Fibroblast of lung (primary cell): ENCODE results near the gene C2orf74. TPM values are rescaled to one million over a fixed set of nuclear protein-coding genes. Genes with fewer than 3 reads are reported as not detected.
A peak's percentile ranks its signal among the peaks of the same experiment; 100 is the strongest.

Experiments
- DNase-seq, 2 donors: peaks; one replicate each; pipeline versions ENCODE4 v3.0.0 to v3.0.0-alpha.2; 2010; ENCODE audit warnings: low read depth in 2 of 2
- H2AFZ ChIP-seq: 2 replicates; pipeline ENCODE4 v1.5.1; 2012; ENCODE audit warnings: low read length, control low read depth, inconsistent platforms
- H3K27ac ChIP-seq: 2 replicates; pipeline ENCODE4 v1.5.1; 2011; ENCODE audit warnings: low read length, control low read depth; ENCODE audit not compliant: insufficient read depth
- H3K27me3 ChIP-seq: 2 replicates; pipeline ENCODE4 v1.5.1; 2011; ENCODE audit warnings: mild to moderate bottlenecking, low read length; ENCODE audit not compliant: control insufficient read depth, insufficient read depth
- H3K36me3 ChIP-seq: 2 replicates; pipeline ENCODE4 v1.5.1; 2011; ENCODE audit warnings: low read length; ENCODE audit not compliant: control insufficient read depth, insufficient read depth
- H3K4me1 ChIP-seq: 2 replicates; pipeline ENCODE4 v1.5.1; 2011; ENCODE audit warnings: low read length; ENCODE audit not compliant: control insufficient read depth, insufficient read depth; ENCODE audit errors: extremely low read depth
- H3K4me2 ChIP-seq: 2 replicates; pipeline ENCODE4 v1.5.1; 2011; ENCODE audit warnings: low read length, control low read depth; ENCODE audit not compliant: insufficient read depth; ENCODE audit errors: extremely low read depth
- H3K4me3 ChIP-seq, 4 experiments: fragments of 200-600 bp in 1 of 4; sonication (generic) in 1 of 4; replicated peaks in 1 of 4; 2 replicates each; pipeline ENCODE4 v1.5.1; 2011 to 2016; ENCODE audit warnings: low read length in 4 of 4, low read depth in 3 of 4, mild to moderate bottlenecking in 3 of 4, control low read depth in 2 of 4, inconsistent platforms in 1 of 4, mixed read lengths in 1 of 4; ENCODE audit not compliant: insufficient read depth in 1 of 4; ENCODE audit errors: control extremely low read depth in 1 of 4
- H3K79me2 ChIP-seq: 2 replicates; pipeline ENCODE4 v1.5.1; 2012; ENCODE audit warnings: mild to moderate bottlenecking, low read length, inconsistent platforms; ENCODE audit not compliant: control insufficient read depth, insufficient read depth
- H3K9ac ChIP-seq: 2 replicates; pipeline ENCODE4 v1.5.1; 2011; ENCODE audit warnings: mild to moderate bottlenecking, low read length, control low read depth; ENCODE audit not compliant: insufficient read depth
- H3K9me3 ChIP-seq: 2 replicates; pipeline ENCODE4 v1.5.1; 2012; ENCODE audit warnings: low read depth, low read length; ENCODE audit not compliant: control insufficient read depth, insufficient read depth
- H4K20me1 ChIP-seq: 2 replicates; pipeline ENCODE4 v1.5.1; 2011; ENCODE audit warnings: low read length; ENCODE audit not compliant: control insufficient read depth, insufficient read depth; ENCODE audit errors: extremely low read depth
- EZH2 ChIP-seq: IDR thresholded peaks from 2 replicates; pipeline ENCODE4 v1.5.1; 2012; ENCODE audit warnings: low read length, control low read depth, mild to moderate bottlenecking; ENCODE audit errors: missing control alignments
- polyA plus RNA-seq, 2 donors: library from polyadenylated mRNA; depleted of rRNA in 1 of 2; stranded (reverse) in 1 of 2; unstranded in 1 of 2; fragments of >200 nt; gene quantifications; 2 replicates each; pipeline ENCODE4 v1.2.1, GENCODE V29; 2011 to 2012; ENCODE audit warnings: missing spikeins in 1 of 2
- total RNA-seq: library from RNA; depleted of rRNA; stranded (reverse); fragments of >200 nt; gene quantifications from 2 replicates; pipeline ENCODE4 v1.2.1, GENCODE V29; 2014
- TF ChIP-seq, protein P1 (sequence below), 2 donors: IDR thresholded peaks in 1 of 2; conservative IDR thresholded peaks in 1 of 2; 1 replicate in 1 of 2; 2 replicates in 1 of 2; pipeline ENCODE4 v1.5.1; 2011 to 2012; ENCODE audit warnings: low read length in 2 of 2, control low read depth in 1 of 2, inconsistent platforms in 1 of 2, low read depth in 1 of 2, mild to moderate bottlenecking in 1 of 2

Gene C2orf74
- total and polyA plus RNA-seq, 2 donors (not counting 1 experiment from before 2014, with no cell fraction given): 21.5 to 44.0 TPM

DNA sequence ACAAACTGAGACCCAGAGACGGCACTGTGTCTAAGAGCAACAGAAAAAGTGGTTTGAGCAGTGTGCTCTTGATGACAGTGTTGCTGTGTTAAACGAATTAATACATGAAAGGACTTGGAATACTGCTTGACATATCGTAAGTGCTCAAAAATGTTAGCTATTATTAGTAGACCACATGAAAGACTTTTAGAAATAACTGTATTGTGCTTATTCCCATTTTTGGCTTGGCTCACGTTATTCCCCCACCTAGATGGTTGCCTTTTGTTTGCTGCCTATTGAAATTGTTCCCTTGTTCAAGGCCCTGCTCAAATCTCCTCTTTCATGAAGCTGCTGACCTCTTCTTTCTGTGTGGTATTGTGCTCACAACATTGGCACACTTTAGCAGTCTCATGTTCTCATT is 27.8 kb upstream of the C2orf74 start:
- H3K4me1 ChIP-seq: no peaks in the 10 kb centered on the region
- H3K27me3 ChIP-seq: no peaks in the 10 kb centered on the region
- H3K9ac ChIP-seq: no peak overlapping the region
- no peak overlapping the region for H2AFZ ChIP-seq
- TF ChIP-seq, protein P1, sequence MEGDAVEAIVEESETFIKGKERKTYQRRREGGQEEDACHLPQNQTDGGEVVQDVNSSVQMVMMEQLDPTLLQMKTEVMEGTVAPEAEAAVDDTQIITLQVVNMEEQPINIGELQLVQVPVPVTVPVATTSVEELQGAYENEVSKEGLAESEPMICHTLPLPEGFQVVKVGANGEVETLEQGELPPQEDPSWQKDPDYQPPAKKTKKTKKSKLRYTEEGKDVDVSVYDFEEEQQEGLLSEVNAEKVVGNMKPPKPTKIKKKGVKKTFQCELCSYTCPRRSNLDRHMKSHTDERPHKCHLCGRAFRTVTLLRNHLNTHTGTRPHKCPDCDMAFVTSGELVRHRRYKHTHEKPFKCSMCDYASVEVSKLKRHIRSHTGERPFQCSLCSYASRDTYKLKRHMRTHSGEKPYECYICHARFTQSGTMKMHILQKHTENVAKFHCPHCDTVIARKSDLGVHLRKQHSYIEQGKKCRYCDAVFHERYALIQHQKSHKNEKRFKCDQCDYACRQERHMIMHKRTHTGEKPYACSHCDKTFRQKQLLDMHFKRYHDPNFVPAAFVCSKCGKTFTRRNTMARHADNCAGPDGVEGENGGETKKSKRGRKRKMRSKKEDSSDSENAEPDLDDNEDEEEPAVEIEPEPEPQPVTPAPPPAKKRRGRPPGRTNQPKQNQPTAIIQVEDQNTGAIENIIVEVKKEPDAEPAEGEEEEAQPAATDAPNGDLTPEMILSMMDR (conservative IDR thresholded peaks at IDR 0.05 in 1 of 2, IDR thresholded peaks at IDR 0.05 in 1 of 2; ENCODE audit: low read depth in 1 of 2, low read length in 2 of 2): no peak
- TF ChIP-seq EZH2: no peak
- H3K4me3 ChIP-seq: no peak overlapping the region
- no peaks in the 10 kb centered on the region for H4K20me1 ChIP-seq
- DNase-seq: peak in 1 of 2 donors; percentile 71
- H3K79me2 ChIP-seq: no peaks in the 10 kb centered on the region
- H3K27ac ChIP-seq: no peak overlapping the region
- no peaks in the 10 kb centered on the region for H3K36me3 ChIP-seq
- H3K9me3 ChIP-seq: no peaks in the 10 kb centered on the region
- no peak overlapping the region for H3K4me2 ChIP-seq

DNA sequence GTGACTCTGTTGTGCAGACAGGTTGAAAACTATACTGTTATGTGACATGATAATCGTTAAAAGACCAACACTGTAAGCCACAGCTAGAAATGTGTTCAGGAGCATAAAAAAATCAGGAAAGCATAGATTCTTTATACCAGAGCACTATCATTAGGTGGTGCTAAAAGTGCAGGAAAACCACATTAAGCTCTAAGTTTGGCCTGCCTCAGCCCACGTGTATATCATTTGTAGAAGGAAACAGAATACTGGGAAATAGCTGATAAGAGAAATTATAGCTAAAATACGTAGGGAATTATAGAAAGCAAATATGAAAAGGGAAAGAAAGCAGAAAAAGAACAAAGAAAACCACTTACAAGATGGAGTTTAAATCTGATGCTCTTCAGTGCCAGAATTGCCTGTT is 26.5 kb upstream of the C2orf74 start:
- H4K20me1 ChIP-seq: no peaks in the 10 kb centered on the region
- H3K9ac ChIP-seq: no peak overlapping the region
- no peak overlapping the region for H3K4me3 ChIP-seq
- no peak overlapping the region for H3K4me2 ChIP-seq
- no peaks in the 10 kb centered on the region for H3K9me3 ChIP-seq
- H2AFZ ChIP-seq: no peak overlapping the region
- peak; percentile 52 to 71 for DNase-seq
- no peaks in the 10 kb centered on the region for H3K27me3 ChIP-seq
- no peaks in the 10 kb centered on the region for H3K4me1 ChIP-seq
- H3K27ac ChIP-seq: no peak overlapping the region
- TF ChIP-seq, protein P1 (conservative IDR thresholded peaks at IDR 0.05 in 1 of 2, IDR thresholded peaks at IDR 0.05 in 1 of 2; ENCODE audit: low read depth in 1 of 2, low read length in 2 of 2): peak in 1 of 2 donors; percentile 49
- TF ChIP-seq EZH2: no peak
- H3K79me2 ChIP-seq: no peaks in the 10 kb centered on the region
- H3K36me3 ChIP-seq: no peaks in the 10 kb centered on the region

DNA sequence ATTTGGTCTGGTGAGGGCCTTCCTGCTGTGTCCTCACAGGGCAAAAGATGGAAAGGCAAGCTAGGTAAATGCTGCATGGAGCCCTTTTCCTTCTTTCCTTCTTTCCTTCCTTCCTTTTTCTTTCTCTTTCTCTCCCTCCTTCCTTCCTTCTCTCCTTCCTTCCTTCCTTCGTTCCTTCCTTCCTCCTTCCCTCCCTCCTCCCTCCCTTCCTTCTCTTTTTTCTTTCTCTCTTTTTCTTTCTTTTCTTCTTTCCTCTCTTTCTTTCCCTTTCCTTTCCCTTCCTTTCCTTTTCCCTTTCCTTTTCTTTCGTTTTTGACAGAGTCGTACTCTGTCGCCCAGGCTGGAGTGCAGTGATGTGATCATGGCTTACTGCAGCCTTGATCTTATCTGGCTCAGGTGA is 23.1 kb upstream of the C2orf74 start:
- Histone ChIP-seq H3K27ac (no peak overlapping the region), H3K79me2 (no peaks in the 10 kb centered on the region), H3K9me3 (no peaks in the 10 kb centered on the region), H3K36me3 (no peaks in the 10 kb centered on the region), H3K4me2 (no peak overlapping the region), H3K9ac (no peak overlapping the region), H2AFZ (no peak overlapping the region), H4K20me1 (no peaks in the 10 kb centered on the region), H3K27me3 (no peaks in the 10 kb centered on the region), H3K4me3 (no peak overlapping the region), H3K4me1 (no peaks in the 10 kb centered on the region)
- DNase-seq: no peak
- TF ChIP-seq EZH2: no peak
- TF ChIP-seq, protein P1 (conservative IDR thresholded peaks at IDR 0.05 in 1 of 2, IDR thresholded peaks at IDR 0.05 in 1 of 2; ENCODE audit: low read depth in 1 of 2, low read length in 2 of 2): no peak
